HEK293T (cell line): Measurements from ENCODE around the gene KRABD2.
"Not testable (repeated sequence)": the region's sequence is repeated elsewhere in the genome, so short reads cannot be mapped to it uniquely, and the experiment has no call there.

Experiments used
- CTCF ChIA-PET: fragments of 350-600 bp; formaldehyde crosslinking; extraction: SDS; loops from one replicate; lab custom pipeline; 2021; ENCODE audit warnings: antibody characterized with exemption, inconsistent platforms; lab: Yijun Ruan, JAX
- POLR2A ChIA-PET: fragments of 350-600 bp; formaldehyde crosslinking; extraction: SDS; loops from one replicate; lab custom pipeline; 2020; ENCODE audit warnings: antibody characterized with exemption, inconsistent platforms; lab: Yijun Ruan, JAX
- DNase-seq: peaks from one replicate; pipeline ENCODE4 v3.0.0; 2012; ENCODE audit warnings: mixed read lengths; ENCODE audit errors: extremely low spot score
- ARNT ChIP-seq: fragments of 450-650 bp; IDR thresholded peaks from 2 replicates; pipeline ENCODE4 v1.6.1; 2017; ENCODE audit warnings: mild to moderate bottlenecking
- BHLHE40 ChIP-seq: fragments of 450-650 bp; IDR thresholded peaks from 2 replicates; pipeline ENCODE4 v1.6.1; 2016; ENCODE audit warnings: mild to moderate bottlenecking, moderate library complexity, borderline replicate concordance
- CTBP1 ChIP-seq: fragments of 450-650 bp; IDR thresholded peaks from 2 replicates; pipeline ENCODE4 v1.6.1; 2016; ENCODE audit warnings: borderline replicate concordance
- ELF4 ChIP-seq: fragments of 450-650 bp; IDR thresholded peaks from 2 replicates; pipeline ENCODE4 v1.6.1; 2017; ENCODE audit warnings: antibody characterized with exemption
- FOXA1 ChIP-seq: fragments of 450-650 bp; IDR thresholded peaks from 2 replicates; pipeline ENCODE4 v1.6.1; 2016; ENCODE audit warnings: mild to moderate bottlenecking
- FOXK2 ChIP-seq: fragments of 450-650 bp; IDR thresholded peaks from 2 replicates; pipeline ENCODE4 v1.6.1; 2016; ENCODE audit warnings: mild to moderate bottlenecking
- FOXM1 ChIP-seq: fragments of 450-650 bp; IDR thresholded peaks from 2 replicates; pipeline ENCODE4 v1.6.1; 2017; ENCODE audit warnings: mild to moderate bottlenecking, borderline replicate concordance
- HDGF ChIP-seq: fragments of 450-650 bp; IDR thresholded peaks from 2 replicates; pipeline ENCODE4 v1.6.1; 2017; ENCODE audit warnings: antibody characterized with exemption, borderline replicate concordance
- L3MBTL2 ChIP-seq: fragments of 450-650 bp; conservative IDR thresholded peaks from 2 replicates; pipeline ENCODE4 v1.6.1; 2016; ENCODE audit warnings: mild to moderate bottlenecking
- LEF1 ChIP-seq: fragments of 450-650 bp; IDR thresholded peaks from 2 replicates; pipeline ENCODE4 v1.6.1; 2017; ENCODE audit warnings: mild to moderate bottlenecking, borderline replicate concordance
- NFRKB ChIP-seq: fragments of 450-650 bp; IDR thresholded peaks from 2 replicates; pipeline ENCODE4 v1.6.1; 2016; ENCODE audit warnings: mild to moderate bottlenecking, moderate library complexity
- SP1 ChIP-seq: fragments of 450-650 bp; IDR thresholded peaks from 2 replicates; pipeline ENCODE4 v1.6.1; 2017
- SUZ12 ChIP-seq: fragments of 450-650 bp; IDR thresholded peaks from 2 replicates; pipeline ENCODE4 v1.6.1; 2016; ENCODE audit warnings: mild to moderate bottlenecking
- TARDBP ChIP-seq: fragments of 450-650 bp; IDR thresholded peaks from 2 replicates; pipeline ENCODE4 v1.6.1; 2016
- ZNF384 ChIP-seq: fragments of 450-650 bp; IDR thresholded peaks from 2 replicates; pipeline ENCODE4 v1.6.1; 2016
- TF ChIP-seq, protein P1 (sequence below): fragments of 450-650 bp; IDR thresholded peaks from 2 replicates; pipeline ENCODE4 v1.6.1; 2016

KRABD2 gene

GRCh38 chr17:8353736-8354135, 22.8 kb downstream of the KRABD2 start:
- DNase-seq = no peak
- CTCF ChIA-PET = interaction anchor here (0.5 kb wide), 1 partner anchor 478 kb away, joined by 3 read pairs; no protein-coding TSS in a partner anchor
- TF ChIP-seq TARDBP = no peak
- no peak for TF ChIP-seq FOXM1
- no peak for TF ChIP-seq FOXK2
- no peak for TF ChIP-seq FOXA1
- TF ChIP-seq NFRKB = no peak
- no peak for TF ChIP-seq LEF1
- no peak for TF ChIP-seq SP1
- TF ChIP-seq SUZ12 = no peak
- POLR2A ChIA-PET = no interaction called here

DNA sequence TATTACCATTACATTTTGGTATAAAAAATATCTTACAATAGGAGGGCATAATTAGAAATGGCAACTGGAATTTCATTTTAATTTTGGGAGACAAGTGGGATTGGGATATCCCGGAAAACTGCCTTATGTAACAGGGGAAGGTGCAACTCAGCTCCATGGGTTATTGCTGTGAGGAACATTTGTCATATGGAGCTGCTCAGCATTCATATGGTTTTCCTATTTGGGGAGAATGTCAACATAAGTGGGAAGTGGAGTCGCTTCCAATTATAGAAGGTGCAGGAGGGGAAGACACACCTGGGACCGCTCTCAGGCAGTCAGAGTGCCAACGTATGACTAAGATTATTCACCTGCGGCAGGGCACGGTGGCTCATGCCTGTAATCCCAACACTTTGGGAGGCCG, 26.2 kb downstream of the KRABD2 start:
- no peak for TF ChIP-seq FOXK2
- POLR2A ChIA-PET = no interaction called here
- no peak for DNase-seq
- CTCF ChIA-PET = no interaction called here

GRCh38 chr17:8347001-8347400, 29.5 kb downstream of the KRABD2 start:
- CTCF ChIA-PET, DNase-seq, POLR2A ChIA-PET: not testable (repeated sequence)

GRCh38 chr17:8345951-8346665, 30.4 kb downstream of the KRABD2 start:
- ChIA-PET CTCF (no interaction called here), POLR2A (interaction anchor here (1.2 to 1.4 kb wide), 2 partner anchors 13 to 31 kb away, joined by 3 to 4 read pairs; partner anchors contain the start of gene KRABD2)
- DNase-seq = no peak
- no peak for TF ChIP-seq ARNT
- TF ChIP-seq ELF4 = no peak
- no peak for TF ChIP-seq SUZ12
- TF ChIP-seq, protein P1, sequence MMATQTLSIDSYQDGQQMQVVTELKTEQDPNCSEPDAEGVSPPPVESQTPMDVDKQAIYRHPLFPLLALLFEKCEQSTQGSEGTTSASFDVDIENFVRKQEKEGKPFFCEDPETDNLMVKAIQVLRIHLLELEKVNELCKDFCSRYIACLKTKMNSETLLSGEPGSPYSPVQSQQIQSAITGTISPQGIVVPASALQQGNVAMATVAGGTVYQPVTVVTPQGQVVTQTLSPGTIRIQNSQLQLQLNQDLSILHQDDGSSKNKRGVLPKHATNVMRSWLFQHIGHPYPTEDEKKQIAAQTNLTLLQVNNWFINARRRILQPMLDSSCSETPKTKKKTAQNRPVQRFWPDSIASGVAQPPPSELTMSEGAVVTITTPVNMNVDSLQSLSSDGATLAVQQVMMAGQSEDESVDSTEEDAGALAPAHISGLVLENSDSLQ = no peak
- TF ChIP-seq ZNF384 = no peak
- TF ChIP-seq LEF1 = no peak
- no peak for TF ChIP-seq TARDBP
- TF ChIP-seq FOXM1 = no peak
- TF ChIP-seq BHLHE40 = no peak

GRCh38 chr17:8345052-8345690, 31.3 kb downstream of the KRABD2 start:
- TF ChIP-seq ZNF384 = no peak
- TF ChIP-seq SUZ12 = no peak
- TF ChIP-seq, protein P1 = no peak
- TF ChIP-seq FOXA1 = no peak
- no peak for TF ChIP-seq LEF1
- TF ChIP-seq FOXM1 = no peak
- no peak for TF ChIP-seq BHLHE40
- CTCF ChIA-PET = no interaction called here
- no peak for DNase-seq
- POLR2A ChIA-PET = interaction anchor here (1.2 to 1.4 kb wide), 2 partner anchors 14 to 32 kb away, joined by 3 to 4 read pairs; partner anchors contain the start of gene KRABD2

GRCh38 chr17:8341456-8341855, 35.0 kb downstream of the KRABD2 start:
- ChIA-PET POLR2A (interaction anchor here (0.9 to 1.9 kb wide), 2 partner anchors 35 to 46 kb away, joined by 4 to 6 read pairs; partner anchors contain the start of genes KRABD2 and SLC25A35), CTCF (interaction anchor here (0.6 to 1.5 kb wide), 2 partner anchors 42 to 325 kb away, joined by 3 to 4 read pairs; no protein-coding TSS in a partner anchor)
- DNase-seq = no peak
- TF ChIP-seq L3MBTL2 (no peak), SUZ12 (no peak), ZNF384 (no peak), ELF4 (no peak)
- TF ChIP-seq, protein P1 = no peak

- CTCF ChIA-PET = no interaction called here
- DNase-seq = no peak
Observed at GRCh38 chr17:8339540-8339939, 37.0 kb downstream of the KRABD2 start, which contains the start of gene ODF4. ODF4 (plus strand) TSS chr17:8339840; CDS start chr17:8340052, 212 bp downstream.

More at GRCh38 chr17:8339540-8339939, 37.0 kb downstream of the KRABD2 start, which contains the start of gene ODF4:
- TF ChIP-seq CTBP1 (no peak), NFRKB (no peak), FOXA1 (no peak), HDGF (no peak), FOXK2 (no peak), SUZ12 (no peak), TARDBP (no peak), L3MBTL2 (no peak), BHLHE40 (no peak), FOXM1 (no peak), SP1 (no peak), LEF1 (no peak), ZNF384 (no peak), ELF4 (no peak), ARNT (no peak)
- TF ChIP-seq, protein P1 = no peak
- POLR2A ChIA-PET = no interaction called here
